ENCODE measurements around the gene SHLD3.
A peak's percentile ranks its signal among the peaks of the same experiment; 100 is the strongest.

Gene SHLD3

DNA sequence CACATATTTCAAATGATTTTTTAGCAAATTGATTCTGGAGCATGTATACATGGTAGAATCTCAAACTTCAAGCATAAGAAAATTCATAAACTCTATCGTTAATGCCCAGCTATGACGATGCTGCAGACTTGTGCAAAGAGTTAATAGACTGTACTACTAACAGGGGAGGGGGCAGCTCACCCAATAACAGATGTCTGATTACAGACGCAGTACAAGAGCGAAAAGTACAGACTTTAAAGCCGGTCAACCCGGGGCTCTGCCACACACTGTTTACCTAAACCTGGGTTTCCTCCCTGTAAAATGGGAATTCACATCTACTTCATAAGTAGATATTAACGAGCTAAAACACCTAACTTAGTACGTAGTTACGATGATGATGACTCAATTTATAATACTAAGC lies 1.3 kb upstream of the SHLD3 start:
- Histone ChIP-seq H4K91ac (ENCODE audit: low read length) (no peak overlapping the region), H4K8ac (ENCODE audit: low read length) (no peak overlapping the region), H3K9me3 (ENCODE audit: control insufficient read depth, low read length) (no peaks in the 10 kb centered on the region), H3K4me3 (ENCODE audit: insufficient read depth in 1 of 2, low read depth in 1 of 2, low read length in 2 of 2) (peak overlapping the region; percentile 81 to 88), H3K23ac (ENCODE audit: low read length in 2 of 2) (no peak overlapping the region), H2BK12ac (ENCODE audit: low read length in 2 of 2) (no peak overlapping the region), H3K4me1 (ENCODE audit: control insufficient read depth, insufficient read depth, low read depth, low read length) (peaks cover 6% of the 10 kb centered on the region), H3K4ac (ENCODE audit: low read depth in 1 of 2, low read length in 2 of 2) (no peak overlapping the region), H2BK15ac (ENCODE audit: low read depth, poor library complexity, severe bottlenecking) (no peak overlapping the region), H2AK5ac (ENCODE audit: low read length, severe bottlenecking) (no peak overlapping the region), H2AFZ (ENCODE audit: low read depth, low read length) (no peak overlapping the region), H3K36me3 (ENCODE audit: control insufficient read depth in 1 of 2, insufficient read depth in 2 of 2, low read depth in 1 of 2, low read length in 2 of 2) (peaks cover 2% of the 10 kb centered on the region in 2 experiments), H2BK5ac (ENCODE audit: low read depth, low read length, poor library complexity, severe bottlenecking) (no peak overlapping the region), H2BK120ac (ENCODE audit: low read depth, low read length) (no peak overlapping the region), H3K27ac (ENCODE audit: low read length, poor library complexity, severe bottlenecking) (no peak overlapping the region), H3K18ac (ENCODE audit: low read depth in 1 of 2, low read length in 2 of 2) (no peak overlapping the region), H3K27me3 (ENCODE audit: control insufficient read depth in 1 of 2, insufficient read depth in 1 of 2, low read length in 2 of 2) (no peaks in the 10 kb centered on the region), H3K4me2 (ENCODE audit: low read length, poor library complexity, severe bottlenecking) (peak overlapping the region; percentile 74), H3K14ac (ENCODE audit: low read length in 2 of 2) (no peak overlapping the region), H3K9ac (ENCODE audit: low read length) (peak overlapping the region; percentile 96), H3K79me1 (replicated peaks; ENCODE audit: low read length, poor library complexity, severe bottlenecking) (peaks cover 8% of the 10 kb centered on the region)
- no peak for DNase-seq
- 42% methylated on average over 4 of the region's 9 CpGs for WGBS

DNA sequence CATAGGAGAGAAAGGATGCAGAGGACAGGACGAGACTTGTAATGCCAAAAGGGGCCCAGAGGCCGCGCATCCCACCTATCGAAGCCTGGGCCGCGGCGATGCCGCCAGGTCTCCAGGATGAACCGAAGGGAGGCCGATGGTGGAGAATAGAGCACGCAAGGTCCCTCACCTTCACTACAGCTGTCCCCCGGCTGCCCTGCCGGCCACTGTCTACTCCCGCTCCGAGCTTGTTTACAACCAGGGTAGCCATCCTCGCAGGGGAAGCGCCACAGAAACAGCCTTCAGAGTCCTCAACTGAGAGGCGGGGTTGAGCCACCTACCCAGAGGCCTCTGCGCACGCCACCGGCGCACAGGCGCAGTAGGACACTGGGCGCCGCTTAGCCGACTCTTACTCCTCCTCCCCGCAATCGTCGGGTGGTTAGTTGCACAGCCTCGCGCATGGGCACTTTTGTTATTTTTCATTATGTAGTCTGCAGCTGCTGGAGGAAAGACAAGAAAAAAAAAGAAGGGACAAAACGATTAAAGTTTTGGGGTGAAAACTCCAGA lies 729 bp upstream of the SHLD3 start, which contains the start of gene TRIM23:
Gene TRIM23 (minus strand): TSS at position 309 of the 546 bp plus-strand sequence. CDS start 59 bp downstream, at position 250.
- Histone ChIP-seq H3K27ac (ENCODE audit: low read length, poor library complexity, severe bottlenecking) (peak within 1 kb of the TSS; percentile 94), H3K36me3 (ENCODE audit: control insufficient read depth in 1 of 2, insufficient read depth in 2 of 2, low read depth in 1 of 2, low read length in 2 of 2) (peaks cover 2 to 3% of the 10 kb centered on the region in 2 experiments), H2AFZ (ENCODE audit: low read depth, low read length) (peak within 1 kb of the TSS; percentile 72), H3K9ac (ENCODE audit: low read length) (peak within 1 kb of the TSS; percentile 96), H3K9me3 (ENCODE audit: control insufficient read depth, low read length) (no peaks in the 10 kb centered on the region), H2BK5ac (ENCODE audit: low read depth, low read length, poor library complexity, severe bottlenecking) (peak within 1 kb of the TSS; percentile 69), H4K91ac (ENCODE audit: low read length) (peak within 1 kb of the TSS; percentile 18), H4K8ac (ENCODE audit: low read length) (peak within 1 kb of the TSS; percentile 89), H2BK120ac (ENCODE audit: low read depth, low read length) (no peak within 1 kb of the TSS), H3K27me3 (ENCODE audit: control insufficient read depth in 1 of 2, insufficient read depth in 1 of 2, low read length in 2 of 2) (no peaks in the 10 kb centered on the region), H3K4me2 (ENCODE audit: low read length, poor library complexity, severe bottlenecking) (peak within 1 kb of the TSS; percentile 74), H2BK15ac (ENCODE audit: low read depth, poor library complexity, severe bottlenecking) (no peak within 1 kb of the TSS), H3K4me3 (ENCODE audit: insufficient read depth in 1 of 2, low read depth in 1 of 2, low read length in 2 of 2) (peak within 1 kb of the TSS; percentile 81 to 88), H3K18ac (ENCODE audit: low read depth in 1 of 2, low read length in 2 of 2) (peak within 1 kb of the TSS; percentile 58 to 80), H3K4me1 (ENCODE audit: control insufficient read depth, insufficient read depth, low read depth, low read length) (peaks cover 6% of the 10 kb centered on the region), H3K23ac (ENCODE audit: low read length in 2 of 2) (peak within 1 kb of the TSS in 1 of 2 experiments; percentile 72), H2BK12ac (ENCODE audit: low read length in 2 of 2) (no peak within 1 kb of the TSS), H3K4ac (ENCODE audit: low read depth in 1 of 2, low read length in 2 of 2) (peak within 1 kb of the TSS in 1 of 2 experiments; percentile 92), H3K14ac (ENCODE audit: low read length in 2 of 2) (peak within 1 kb of the TSS in 1 of 2 experiments; percentile 65), H2AK5ac (ENCODE audit: low read length, severe bottlenecking) (no peak within 1 kb of the TSS), H3K79me1 (replicated peaks; ENCODE audit: low read length, poor library complexity, severe bottlenecking) (peaks cover 8% of the 10 kb centered on the region)
- peak; percentile 96 for DNase-seq
- under 1% methylated on average over 32 of the region's 32 CpGs for WGBS

DNA sequence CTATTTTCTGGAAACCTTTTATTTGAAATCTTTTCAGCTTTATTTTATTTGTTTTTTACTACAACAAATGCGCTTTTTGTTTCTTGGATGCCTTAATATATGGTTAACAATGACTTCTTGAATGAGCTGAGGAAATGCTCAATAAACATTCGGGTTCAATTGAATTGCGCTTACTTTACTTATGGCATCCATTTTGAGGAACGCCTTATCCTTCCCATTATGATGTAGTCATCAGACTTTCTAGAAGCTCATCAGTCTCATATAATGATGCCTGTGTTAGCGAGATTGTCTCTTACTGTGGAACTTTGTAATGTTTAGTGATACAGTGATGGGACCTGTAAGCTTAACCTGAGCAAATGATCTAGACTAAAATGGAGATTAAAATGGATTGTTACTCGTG lies 916 bp downstream of the SHLD3 start:
- no peak overlapping the region for H3K27ac ChIP-seq (ENCODE audit: low read length, poor library complexity, severe bottlenecking)
- peaks cover 11% of the 10 kb centered on the region for H3K79me1 ChIP-seq (replicated peaks; ENCODE audit: low read length, poor library complexity, severe bottlenecking)
- no peaks in the 10 kb centered on the region for H3K9me3 ChIP-seq (ENCODE audit: control insufficient read depth, low read length)
- no peaks in the 10 kb centered on the region for H3K27me3 ChIP-seq (ENCODE audit: control insufficient read depth in 1 of 2, insufficient read depth in 1 of 2, low read length in 2 of 2)
- DNase-seq, result peak; percentile 4
- H3K36me3 ChIP-seq (ENCODE audit: control insufficient read depth in 1 of 2, insufficient read depth in 2 of 2, low read depth in 1 of 2, low read length in 2 of 2), result peaks cover 2 to 14% of the 10 kb centered on the region in 2 experiments
- 82% methylated on average over 5 of the region's 6 CpGs for WGBS
- no peak overlapping the region for H3K23ac ChIP-seq (ENCODE audit: low read length in 2 of 2)
- no peak overlapping the region for H2BK5ac ChIP-seq (ENCODE audit: low read depth, low read length, poor library complexity, severe bottlenecking)
- H4K8ac ChIP-seq (ENCODE audit: low read length), result no peak overlapping the region
- H2BK120ac ChIP-seq (ENCODE audit: low read depth, low read length), result no peak overlapping the region
- no peak overlapping the region for H3K4ac ChIP-seq (ENCODE audit: low read depth in 1 of 2, low read length in 2 of 2)
- no peak overlapping the region for H3K18ac ChIP-seq (ENCODE audit: low read depth in 1 of 2, low read length in 2 of 2)
- H3K4me3 ChIP-seq (ENCODE audit: insufficient read depth in 1 of 2, low read depth in 1 of 2, low read length in 2 of 2), result peak overlapping the region in 1 of 2 experiments; percentile 88
- peaks cover 6% of the 10 kb centered on the region for H3K4me1 ChIP-seq (ENCODE audit: control insufficient read depth, insufficient read depth, low read depth, low read length)
- H3K14ac ChIP-seq (ENCODE audit: low read length in 2 of 2), result no peak overlapping the region
- H4K91ac ChIP-seq (ENCODE audit: low read length), result no peak overlapping the region
- H3K9ac ChIP-seq (ENCODE audit: low read length), result peak overlapping the region; percentile 96
- no peak overlapping the region for H2AK5ac ChIP-seq (ENCODE audit: low read length, severe bottlenecking)
- H2BK12ac ChIP-seq (ENCODE audit: low read length in 2 of 2), result no peak overlapping the region
- no peak overlapping the region for H2AFZ ChIP-seq (ENCODE audit: low read depth, low read length)
- H2BK15ac ChIP-seq (ENCODE audit: low read depth, poor library complexity, severe bottlenecking), result no peak overlapping the region
- H3K4me2 ChIP-seq (ENCODE audit: low read length, poor library complexity, severe bottlenecking), result no peak overlapping the region

DNA sequence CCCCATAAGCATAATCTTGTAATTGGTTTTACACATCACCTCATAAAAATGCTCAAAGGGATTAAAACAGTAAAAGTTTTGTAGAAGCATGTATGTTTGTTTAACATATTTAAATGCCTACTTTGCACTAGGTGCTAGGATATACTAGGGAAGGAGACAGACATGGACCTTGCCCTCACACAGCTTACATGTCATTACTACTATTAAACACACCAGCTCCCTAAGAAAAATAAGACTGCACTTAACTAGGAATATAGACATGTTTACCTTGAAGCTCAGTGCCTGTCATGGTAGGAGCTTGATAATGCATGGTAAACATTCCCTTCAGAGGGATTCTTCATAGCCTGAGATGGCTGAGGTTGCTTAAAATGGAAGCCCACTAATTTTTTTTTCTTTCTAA lies 6.2 kb downstream of the SHLD3 start:
- peaks cover 3% of the 10 kb centered on the region for H3K4me1 ChIP-seq (ENCODE audit: control insufficient read depth, insufficient read depth, low read depth, low read length)
- H3K9me3 ChIP-seq (ENCODE audit: control insufficient read depth, low read length), result no peaks in the 10 kb centered on the region
- H3K18ac ChIP-seq (ENCODE audit: low read depth in 1 of 2, low read length in 2 of 2), result no peak overlapping the region
- H4K8ac ChIP-seq (ENCODE audit: low read length), result no peak overlapping the region
- H4K91ac ChIP-seq (ENCODE audit: low read length), result no peak overlapping the region
- H2BK120ac ChIP-seq (ENCODE audit: low read depth, low read length), result no peak overlapping the region
- no peak overlapping the region for H3K9ac ChIP-seq (ENCODE audit: low read length)
- no peak overlapping the region for H3K14ac ChIP-seq (ENCODE audit: low read length in 2 of 2)
- DNase-seq, result no peak
- H3K4me2 ChIP-seq (ENCODE audit: low read length, poor library complexity, severe bottlenecking), result no peak overlapping the region
- H3K79me1 ChIP-seq (replicated peaks; ENCODE audit: low read length, poor library complexity, severe bottlenecking), result peaks cover 18% of the 10 kb centered on the region
- H2AFZ ChIP-seq (ENCODE audit: low read depth, low read length), result no peak overlapping the region
- no peaks in the 10 kb centered on the region for H3K27me3 ChIP-seq (ENCODE audit: control insufficient read depth in 1 of 2, insufficient read depth in 1 of 2, low read length in 2 of 2)
- H3K23ac ChIP-seq (ENCODE audit: low read length in 2 of 2), result no peak overlapping the region
- H2BK5ac ChIP-seq (ENCODE audit: low read depth, low read length, poor library complexity, severe bottlenecking), result no peak overlapping the region
- H3K27ac ChIP-seq (ENCODE audit: low read length, poor library complexity, severe bottlenecking), result no peak overlapping the region
- H2BK12ac ChIP-seq (ENCODE audit: low read length in 2 of 2), result no peak overlapping the region
- no peak overlapping the region for H3K4ac ChIP-seq (ENCODE audit: low read depth in 1 of 2, low read length in 2 of 2)
- H2AK5ac ChIP-seq (ENCODE audit: low read length, severe bottlenecking), result no peak overlapping the region
- H3K36me3 ChIP-seq (ENCODE audit: control insufficient read depth in 1 of 2, insufficient read depth in 2 of 2, low read depth in 1 of 2, low read length in 2 of 2), result peaks cover 3 to 22% of the 10 kb centered on the region in 2 experiments
- H2BK15ac ChIP-seq (ENCODE audit: low read depth, poor library complexity, severe bottlenecking), result no peak overlapping the region
- H3K4me3 ChIP-seq (ENCODE audit: insufficient read depth in 1 of 2, low read depth in 1 of 2, low read length in 2 of 2), result no peak overlapping the region

Measured in mesenchymal stem cell (in vitro differentiated cells and primary cell).